ENCODE results near the gene GRAMD1B. TPM values are rescaled to one million over a fixed set of nuclear protein-coding genes. Genes with fewer than 3 reads are reported as not detected.

GRAMD1B gene
- total RNA-seq, 1 experiment from 2014 or later = 12.7 TPM

DNA sequence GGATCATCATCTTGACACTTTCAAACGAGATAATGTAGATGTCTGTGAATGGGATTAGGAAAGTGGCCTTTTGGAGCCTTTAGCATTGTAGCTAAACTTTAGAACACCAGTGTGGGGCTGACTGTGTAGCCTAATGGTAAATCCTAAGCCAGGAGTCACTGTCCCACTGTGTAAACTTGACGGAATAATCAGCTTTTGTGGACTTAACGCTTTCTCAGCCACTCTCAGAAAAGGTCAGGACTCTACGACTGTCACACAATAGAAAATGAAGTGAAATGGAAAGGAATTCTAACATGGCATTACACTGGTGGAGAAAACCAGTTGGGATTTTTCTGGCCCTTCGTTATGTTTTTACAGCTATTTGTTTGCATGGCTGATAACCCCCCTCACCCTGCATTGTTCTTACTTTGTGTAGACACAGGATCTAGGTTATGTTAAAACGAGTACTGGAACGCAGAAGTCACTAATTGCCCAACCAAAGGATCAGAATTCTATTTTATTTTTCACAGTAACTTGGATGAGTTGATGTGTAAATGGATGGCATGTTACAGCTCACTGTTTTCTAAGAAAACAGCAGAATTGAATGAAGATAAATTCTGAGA lies 22.0 kb upstream of the GRAMD1B start:
- Histone ChIP-seq H2AFZ (ENCODE audit: low read depth, low read length, poor library complexity, severe bottlenecking) (no peak overlapping the region), H3K27me3 (ENCODE audit: insufficient read depth, low read length) (0 out of 2 replicates have a peak, but pooled peaks cover 9% of the 10 kb centered on the region), H3K9me2 (ENCODE audit: insufficient read depth) (no peaks in the 10 kb centered on the region), H3K36me3 (ENCODE audit: control insufficient read depth in 1 of 2, insufficient read depth in 2 of 2, low read length in 2 of 2) (no peaks in the 10 kb centered on the region), H3K27ac (ENCODE audit: low read depth, low read length) (no peak overlapping the region), H3K79me2 (ENCODE audit: insufficient read depth, low read length) (no peaks in the 10 kb centered on the region), H4K20me1 (ENCODE audit: insufficient read depth) (no peaks in the 10 kb centered on the region), H3K4me2 (ENCODE audit: low read length) (no peak overlapping the region), H3K4me1 (ENCODE audit: control insufficient read depth in 1 of 2, insufficient read depth in 2 of 2, low read length in 2 of 2) (no peaks in the 10 kb centered on the region), H3K4me3 (replicated peaks in 1 of 2; ENCODE audit: low read depth in 1 of 2, low read length in 2 of 2) (no peak overlapping the region), H3K9me3 (ENCODE audit: control insufficient read depth in 1 of 2, insufficient read depth in 1 of 2, low read depth in 1 of 2, low read length in 2 of 2) (no peaks in the 10 kb centered on the region), H3K9ac (ENCODE audit: low read length) (no peak overlapping the region)
- BruUV-seq (replicated peaks) = no TSS peak
- ChIA-PET CTCF (interaction anchor here (0.6 to 7.4 kb wide), 35 partner anchors 9 to 387 kb away, joined by 3 to 203 read pairs (median 4); no protein-coding TSS in a partner anchor), RAD21 (ENCODE audit: low non-redundant PET in 1 of 2, low total read pairs in 2 of 2, uncharacterized antibody in 2 of 2, unreplicated experiment in 2 of 2) (interaction anchor here (0.7 to 3.1 kb wide), 10 partner anchors 53 to 168 kb away, joined by 3 to 23 read pairs (median 4); no protein-coding TSS in a partner anchor), POLR2A (interaction anchor here (1.1 to 1.3 kb wide), 4 partner anchors 41 to 70 kb away, joined by 3 to 5 read pairs (median 4); no protein-coding TSS in a partner anchor)
- ATAC-seq = no peak
- intact Hi-C loops (cut with micrococcal nuclease) = loop anchor here (1.0 to 5.0 kb wide), 3 partner anchors 70 to 171 kb away; no protein-coding TSS in a partner anchor
- no peak for DNase-seq (ENCODE audit: low read depth, low spot score)
- TF ChIP-seq, protein P1, sequence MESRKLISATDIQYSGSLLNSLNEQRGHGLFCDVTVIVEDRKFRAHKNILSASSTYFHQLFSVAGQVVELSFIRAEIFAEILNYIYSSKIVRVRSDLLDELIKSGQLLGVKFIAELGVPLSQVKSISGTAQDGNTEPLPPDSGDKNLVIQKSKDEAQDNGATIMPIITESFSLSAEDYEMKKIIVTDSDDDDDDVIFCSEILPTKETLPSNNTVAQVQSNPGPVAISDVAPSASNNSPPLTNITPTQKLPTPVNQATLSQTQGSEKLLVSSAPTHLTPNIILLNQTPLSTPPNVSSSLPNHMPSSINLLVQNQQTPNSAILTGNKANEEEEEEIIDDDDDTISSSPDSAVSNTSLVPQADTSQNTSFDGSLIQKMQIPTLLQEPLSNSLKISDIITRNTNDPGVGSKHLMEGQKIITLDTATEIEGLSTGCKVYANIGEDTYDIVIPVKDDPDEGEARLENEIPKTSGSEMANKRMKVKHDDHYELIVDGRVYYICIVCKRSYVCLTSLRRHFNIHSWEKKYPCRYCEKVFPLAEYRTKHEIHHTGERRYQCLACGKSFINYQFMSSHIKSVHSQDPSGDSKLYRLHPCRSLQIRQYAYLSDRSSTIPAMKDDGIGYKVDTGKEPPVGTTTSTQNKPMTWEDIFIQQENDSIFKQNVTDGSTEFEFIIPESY (IDR thresholded peaks at IDR 0.05; ENCODE audit: extremely low read depth, insufficient replicate concordance, low read length) = no peak
- TF ChIP-seq CEBPB (IDR thresholded peaks at IDR 0.05; ENCODE audit: low read depth) = no peak
- TF ChIP-seq EZH2 (IDR thresholded peaks at IDR 0.05) = no peak
- TF ChIP-seq JUND (IDR thresholded peaks at IDR 0.05) = no peak
- no peak for TF ChIP-seq FOSL1 (IDR thresholded peaks at IDR 0.05; ENCODE audit: low read depth)
- TF ChIP-seq RAD21 (IDR thresholded peaks at IDR 0.05; ENCODE audit: low read depth) = no peak
- TF ChIP-seq, protein P2, sequence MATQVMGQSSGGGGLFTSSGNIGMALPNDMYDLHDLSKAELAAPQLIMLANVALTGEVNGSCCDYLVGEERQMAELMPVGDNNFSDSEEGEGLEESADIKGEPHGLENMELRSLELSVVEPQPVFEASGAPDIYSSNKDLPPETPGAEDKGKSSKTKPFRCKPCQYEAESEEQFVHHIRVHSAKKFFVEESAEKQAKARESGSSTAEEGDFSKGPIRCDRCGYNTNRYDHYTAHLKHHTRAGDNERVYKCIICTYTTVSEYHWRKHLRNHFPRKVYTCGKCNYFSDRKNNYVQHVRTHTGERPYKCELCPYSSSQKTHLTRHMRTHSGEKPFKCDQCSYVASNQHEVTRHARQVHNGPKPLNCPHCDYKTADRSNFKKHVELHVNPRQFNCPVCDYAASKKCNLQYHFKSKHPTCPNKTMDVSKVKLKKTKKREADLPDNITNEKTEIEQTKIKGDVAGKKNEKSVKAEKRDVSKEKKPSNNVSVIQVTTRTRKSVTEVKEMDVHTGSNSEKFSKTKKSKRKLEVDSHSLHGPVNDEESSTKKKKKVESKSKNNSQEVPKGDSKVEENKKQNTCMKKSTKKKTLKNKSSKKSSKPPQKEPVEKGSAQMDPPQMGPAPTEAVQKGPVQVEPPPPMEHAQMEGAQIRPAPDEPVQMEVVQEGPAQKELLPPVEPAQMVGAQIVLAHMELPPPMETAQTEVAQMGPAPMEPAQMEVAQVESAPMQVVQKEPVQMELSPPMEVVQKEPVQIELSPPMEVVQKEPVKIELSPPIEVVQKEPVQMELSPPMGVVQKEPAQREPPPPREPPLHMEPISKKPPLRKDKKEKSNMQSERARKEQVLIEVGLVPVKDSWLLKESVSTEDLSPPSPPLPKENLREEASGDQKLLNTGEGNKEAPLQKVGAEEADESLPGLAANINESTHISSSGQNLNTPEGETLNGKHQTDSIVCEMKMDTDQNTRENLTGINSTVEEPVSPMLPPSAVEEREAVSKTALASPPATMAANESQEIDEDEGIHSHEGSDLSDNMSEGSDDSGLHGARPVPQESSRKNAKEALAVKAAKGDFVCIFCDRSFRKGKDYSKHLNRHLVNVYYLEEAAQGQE (IDR thresholded peaks at IDR 0.05; ENCODE audit: low read depth) = no peak
- no peak for TF ChIP-seq POLR2A (IDR thresholded peaks at IDR 0.05; ENCODE audit: borderline replicate concordance, extremely low read depth, insufficient read depth, insufficient read length)
- TF ChIP-seq SRF (IDR thresholded peaks at IDR 0.05; ENCODE audit: low read depth) = no peak
- TF ChIP-seq, protein P3, sequence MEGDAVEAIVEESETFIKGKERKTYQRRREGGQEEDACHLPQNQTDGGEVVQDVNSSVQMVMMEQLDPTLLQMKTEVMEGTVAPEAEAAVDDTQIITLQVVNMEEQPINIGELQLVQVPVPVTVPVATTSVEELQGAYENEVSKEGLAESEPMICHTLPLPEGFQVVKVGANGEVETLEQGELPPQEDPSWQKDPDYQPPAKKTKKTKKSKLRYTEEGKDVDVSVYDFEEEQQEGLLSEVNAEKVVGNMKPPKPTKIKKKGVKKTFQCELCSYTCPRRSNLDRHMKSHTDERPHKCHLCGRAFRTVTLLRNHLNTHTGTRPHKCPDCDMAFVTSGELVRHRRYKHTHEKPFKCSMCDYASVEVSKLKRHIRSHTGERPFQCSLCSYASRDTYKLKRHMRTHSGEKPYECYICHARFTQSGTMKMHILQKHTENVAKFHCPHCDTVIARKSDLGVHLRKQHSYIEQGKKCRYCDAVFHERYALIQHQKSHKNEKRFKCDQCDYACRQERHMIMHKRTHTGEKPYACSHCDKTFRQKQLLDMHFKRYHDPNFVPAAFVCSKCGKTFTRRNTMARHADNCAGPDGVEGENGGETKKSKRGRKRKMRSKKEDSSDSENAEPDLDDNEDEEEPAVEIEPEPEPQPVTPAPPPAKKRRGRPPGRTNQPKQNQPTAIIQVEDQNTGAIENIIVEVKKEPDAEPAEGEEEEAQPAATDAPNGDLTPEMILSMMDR (IDR thresholded peaks at IDR 0.05 in 2 of 3, conservative IDR thresholded peaks at IDR 0.05 in 1 of 3; ENCODE audit: borderline replicate concordance in 1 of 3, insufficient read depth in 1 of 3, low read depth in 2 of 3, low read length in 2 of 3) = no peak
- TF ChIP-seq, protein P4, sequence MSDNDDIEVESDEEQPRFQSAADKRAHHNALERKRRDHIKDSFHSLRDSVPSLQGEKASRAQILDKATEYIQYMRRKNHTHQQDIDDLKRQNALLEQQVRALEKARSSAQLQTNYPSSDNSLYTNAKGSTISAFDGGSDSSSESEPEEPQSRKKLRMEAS (IDR thresholded peaks at IDR 0.05) = no peak
- TF ChIP-seq, protein P5, sequence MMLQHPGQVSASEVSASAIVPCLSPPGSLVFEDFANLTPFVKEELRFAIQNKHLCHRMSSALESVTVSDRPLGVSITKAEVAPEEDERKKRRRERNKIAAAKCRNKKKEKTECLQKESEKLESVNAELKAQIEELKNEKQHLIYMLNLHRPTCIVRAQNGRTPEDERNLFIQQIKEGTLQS (IDR thresholded peaks at IDR 0.05) = no peak
- TF ChIP-seq EGR1 (IDR thresholded peaks at IDR 0.05; ENCODE audit: low read depth) = no peak
- TF ChIP-seq EZH2phosphoT487 (IDR thresholded peaks at IDR 0.05; ENCODE audit: borderline replicate concordance) = no peak
- no peak for TF ChIP-seq POLR2AphosphoS5 (IDR thresholded peaks at IDR 0.05; ENCODE audit: low read depth, low read length)
- no peak for TF ChIP-seq ZNF274 (IDR thresholded peaks at IDR 0.05; ENCODE audit: low read depth, low read length)
- TF ChIP-seq CBX3 (IDR thresholded peaks at IDR 0.05; ENCODE audit: low read depth) = no peak
